Endothelial cell of umbilical vein (primary cell): ENCODE data around the gene GRM4. TPM values are rescaled to one million over a fixed set of nuclear protein-coding genes. Genes with fewer than 3 reads are reported as not detected.

Experiments used
- BruUV-seq: library from RNA; stranded (reverse); fragments of 400-500 nt; replicated peaks from 2 replicates; lab custom pipeline; 2021; lab: Mats Ljungman, UMichigan
- CTCF ChIA-PET: fragments of 300-600, 350-600 bp; sonication (Branson Sonifier 250); formaldehyde crosslinking; loops from one replicate; lab custom pipeline; 2021; ENCODE audit warnings: antibody characterized with exemption, inconsistent platforms; lab: Charles Lee
- POLR2A ChIA-PET: fragments of 300-600, 350-600 bp; sonication (Branson Sonifier 250); formaldehyde crosslinking; loops from one replicate; lab custom pipeline; 2021; ENCODE audit warnings: antibody characterized with exemption, inconsistent platforms; lab: Charles Lee
- DNase-seq: peaks from one replicate; pipeline ENCODE4 v3.0.0-alpha.2; 2011; ENCODE audit warnings: low read depth, low spot score
- FAIRE-seq: peaks from 2 replicates; lab custom pipeline; 2011; peaks lifted over from hg19 to GRCh38; lab: Jason Lieb, UNC
- H2AFZ ChIP-seq: 2 replicates; pipeline ENCODE4 v1.6.0; 2012; ENCODE audit warnings: low read depth, low read length, control low read depth, inconsistent platforms
- H3K27ac ChIP-seq: 2 replicates; pipeline ENCODE4 v1.5.1; 2011; ENCODE audit warnings: low read depth, mild to moderate bottlenecking, control low read depth, low read length, moderate library complexity; ENCODE audit not compliant: insufficient read depth
- H3K27me3 ChIP-seq, 2 experiments: 2 replicates each; pipeline versions ENCODE4 v1.6.0 to v1.6.1; 2011; ENCODE audit warnings: low read length in 2 of 2, mixed read lengths in 1 of 2; ENCODE audit not compliant: control insufficient read depth in 2 of 2, insufficient read depth in 2 of 2
- H3K36me3 ChIP-seq, 2 experiments: 2 replicates in 1 of 2; 3 replicates in 1 of 2; pipeline ENCODE4 v1.5.1; 2011; ENCODE audit warnings: low read length in 2 of 2, mild to moderate bottlenecking in 1 of 2, moderate library complexity in 1 of 2; ENCODE audit not compliant: control insufficient read depth in 2 of 2, insufficient read depth in 2 of 2; ENCODE audit errors: extremely low read depth in 1 of 2
- H3K4me1 ChIP-seq: 3 replicates; pipeline ENCODE4 v1.5.1; 2011; ENCODE audit warnings: mild to moderate bottlenecking, low read length; ENCODE audit not compliant: control insufficient read depth, insufficient read depth; ENCODE audit errors: extremely low read depth
- H3K4me2 ChIP-seq: 2 replicates; pipeline ENCODE4 v1.6.1; 2011; ENCODE audit warnings: low read length, control low read depth, mixed read lengths; ENCODE audit not compliant: insufficient read depth
- H3K4me3 ChIP-seq, 3 experiments: fragments of 200-600 bp in 1 of 3; sonication (generic), shearing (Covaris generic) in 1 of 3; replicated peaks in 1 of 3; 2 replicates each; pipeline ENCODE4 v1.5.1; 2011 to 2016; ENCODE audit warnings: control low read depth in 3 of 3, low read length in 3 of 3, mild to moderate bottlenecking in 2 of 3, inconsistent platforms in 1 of 3, low read depth in 1 of 3, moderate library complexity in 1 of 3; ENCODE audit not compliant: insufficient read depth in 1 of 3
- H3K79me2 ChIP-seq: 2 replicates; pipeline ENCODE4 v1.6.0; 2012; ENCODE audit warnings: low read length, inconsistent platforms; ENCODE audit not compliant: control insufficient read depth, insufficient read depth
- H3K9ac ChIP-seq: replicated peaks from 2 replicates; pipeline ENCODE3; 2011; ENCODE audit warnings: low read length, control low read depth; ENCODE audit not compliant: insufficient read depth; ENCODE audit errors: extremely low read depth
- H3K9me1 ChIP-seq: replicated peaks from 3 replicates; pipeline ENCODE4 v1.6.0; 2011; ENCODE audit warnings: mild to moderate bottlenecking, low read length; ENCODE audit not compliant: control insufficient read depth, insufficient read depth; ENCODE audit errors: extremely low read depth
- H3K9me3 ChIP-seq: replicated peaks from 2 replicates; pipeline ENCODE4 v1.5.1; 2012; ENCODE audit warnings: low read length, inconsistent platforms; ENCODE audit not compliant: control insufficient read depth, insufficient read depth
- H4K20me1 ChIP-seq: replicated peaks from 2 replicates; pipeline ENCODE3; 2011; ENCODE audit warnings: mild to moderate bottlenecking, low read length; ENCODE audit not compliant: control insufficient read depth, insufficient read depth; ENCODE audit errors: extremely low read depth
- CTCF ChIP-seq, 2 donors: IDR thresholded peaks; 1 replicate in 1 of 2; 2 replicates in 1 of 2; pipeline ENCODE4 v1.5.1; 2011; ENCODE audit warnings: low read length in 2 of 2, mild to moderate bottlenecking in 2 of 2, moderate library complexity in 2 of 2, control low read depth in 1 of 2, inconsistent platforms in 1 of 2, low read depth in 1 of 2; ENCODE audit not compliant: insufficient read depth in 1 of 2; ENCODE audit errors: extremely low read depth in 1 of 2
- EZH2 ChIP-seq: IDR thresholded peaks from 2 replicates; pipeline ENCODE4 v1.6.1; 2012; ENCODE audit warnings: borderline replicate concordance, low read depth, mild to moderate bottlenecking, moderate library complexity, low read length, inconsistent platforms; ENCODE audit not compliant: severe bottlenecking
- FOS ChIP-seq: IDR thresholded peaks from 2 replicates; pipeline ENCODE4 v1.6.1; 2011; ENCODE audit warnings: mild to moderate bottlenecking, low read length, moderate library complexity, borderline replicate concordance; ENCODE audit not compliant: insufficient read depth
- GATA2 ChIP-seq: IDR thresholded peaks from 2 replicates; pipeline ENCODE4 v1.7.0; 2011; ENCODE audit warnings: low read depth, mild to moderate bottlenecking, moderate library complexity, mixed read lengths, low read length; ENCODE audit not compliant: insufficient read length, insufficient read depth
- JUN ChIP-seq: IDR thresholded peaks from 2 replicates; pipeline ENCODE4 v1.6.1; 2011; ENCODE audit warnings: borderline replicate concordance, low read depth; ENCODE audit not compliant: insufficient read length, insufficient read depth
- MYC ChIP-seq: IDR thresholded peaks from one replicate; pipeline ENCODE4 v1.6.1; 2011; ENCODE audit warnings: mild to moderate bottlenecking, low read depth, low read length
- POLR2A ChIP-seq: IDR thresholded peaks from 2 replicates; pipeline ENCODE4 v1.6.1; 2012; ENCODE audit warnings: low read depth, mild to moderate bottlenecking, control low read depth, low read length
- POLR2AphosphoS5 ChIP-seq: IDR thresholded peaks from 2 replicates; pipeline ENCODE4 v1.6.1; 2012; ENCODE audit warnings: low read depth, mild to moderate bottlenecking, control low read depth, low read length, moderate library complexity; ENCODE audit not compliant: insufficient read depth
- dilution Hi-C: fragments of 300-500 bp; cut with MboI; formaldehyde crosslinking; loops from one replicate; pipeline ENCODE4 v1.15.0; 2019; ENCODE audit warnings: low sequenced_read_pairs; ENCODE audit not compliant: extremely low pct_ligation_motif_present
- intact Hi-C: fragments of 100-400 bp; cut with micrococcal nuclease; formaldehyde crosslinking; loops from one replicate; pipeline ENCODE4 v1.10.0; 2022
- polyA plus RNA-seq, 4 experiments: library from polyadenylated mRNA; depleted of rRNA in 3 of 4; stranded (reverse) in 3 of 4; unstranded in 1 of 4; fragments of >200 nt; gene quantifications; 2 replicates each; pipeline versions ENCODE4 v1.2.1 to v1.2.3, GENCODE V29; 2011 to 2012; ENCODE audit warnings: missing spikeins in 1 of 4
- total RNA-seq: library from RNA; stranded (reverse); gene quantifications from 2 replicates; pipeline ENCODE4 v1.2.3, GENCODE V29; 2021
- TF ChIP-seq, protein P1 (sequence below): IDR thresholded peaks from 2 replicates; pipeline ENCODE4 v1.6.1; 2011; ENCODE audit not compliant: insufficient read depth, insufficient read length

GRM4 gene
- total and polyA plus RNA-seq, 2 donors (not counting 3 experiments of a cell fraction or from before 2014, with no cell fraction given), result 0.03 TPM; not detected in 1

GRCh38 chr6:34047913-34048867 is 97.7 kb downstream of the GRM4 start:
- Histone ChIP-seq H3K4me2 (no peak overlapping the region), H3K79me2 (no peaks in the 10 kb centered on the region), H3K9me3 (no peaks in the 10 kb centered on the region), H3K9ac (no peak overlapping the region), H3K4me3 (no peak overlapping the region), H3K36me3 (no peaks in the 10 kb centered on the region), H4K20me1 (no peaks in the 10 kb centered on the region), H2AFZ (no peak overlapping the region), H3K27ac (no peak overlapping the region), H3K4me1 (no peaks in the 10 kb centered on the region), H3K27me3 (peaks cover 0 to 3% of the 10 kb centered on the region in 2 experiments), H3K9me1 (no peaks in the 10 kb centered on the region)
- ChIA-PET POLR2A (interaction anchor here (0.7 kb wide), 1 partner anchor 14 kb away, joined by 10 read pairs; no protein-coding TSS in a partner anchor), CTCF (interaction anchor here (0.8 to 1.4 kb wide), 5 partner anchors 12 to 337 kb away, joined by 3 to 5 read pairs (median 4); partner anchors contain the start of gene UQCC2)
- FAIRE-seq, result no peak
- TF ChIP-seq, protein P1, sequence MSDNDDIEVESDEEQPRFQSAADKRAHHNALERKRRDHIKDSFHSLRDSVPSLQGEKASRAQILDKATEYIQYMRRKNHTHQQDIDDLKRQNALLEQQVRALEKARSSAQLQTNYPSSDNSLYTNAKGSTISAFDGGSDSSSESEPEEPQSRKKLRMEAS, result no peak
- no peak for TF ChIP-seq POLR2A
- TF ChIP-seq MYC, result no peak
- TF ChIP-seq CTCF (IDR thresholded peaks at IDR 0.05; ENCODE audit: extremely low read depth in 1 of 2, insufficient read depth in 1 of 2, low read depth in 1 of 2, low read length in 2 of 2), result no peak
- TF ChIP-seq EZH2, result no peak
- TF ChIP-seq GATA2, result no peak
- no peak for TF ChIP-seq FOS
- no peak for TF ChIP-seq JUN
- no peak for TF ChIP-seq POLR2AphosphoS5
- no TSS peak for BruUV-seq
- DNase-seq, result no peak
- intact Hi-C loops (no loop called here), dilution Hi-C loops (no loop called here)
